ENCODE data around the gene RTL10. TPM values are rescaled to one million over a fixed set of nuclear protein-coding genes. Genes with fewer than 3 reads are reported as not detected.

Gene RTL10
- polyA plus RNA-seq, 1 experiment = 9.5 TPM

GRCh38 chr22:19823191-19823901, 31.3 kb downstream of the RTL10 start:
- TF ChIP-seq CTCF (IDR thresholded peaks at IDR 0.05; ENCODE audit: low read depth, low read length) = no peak
- ChIA-PET POLR2A (no interaction called here), CTCF (no interaction called here)

DNA sequence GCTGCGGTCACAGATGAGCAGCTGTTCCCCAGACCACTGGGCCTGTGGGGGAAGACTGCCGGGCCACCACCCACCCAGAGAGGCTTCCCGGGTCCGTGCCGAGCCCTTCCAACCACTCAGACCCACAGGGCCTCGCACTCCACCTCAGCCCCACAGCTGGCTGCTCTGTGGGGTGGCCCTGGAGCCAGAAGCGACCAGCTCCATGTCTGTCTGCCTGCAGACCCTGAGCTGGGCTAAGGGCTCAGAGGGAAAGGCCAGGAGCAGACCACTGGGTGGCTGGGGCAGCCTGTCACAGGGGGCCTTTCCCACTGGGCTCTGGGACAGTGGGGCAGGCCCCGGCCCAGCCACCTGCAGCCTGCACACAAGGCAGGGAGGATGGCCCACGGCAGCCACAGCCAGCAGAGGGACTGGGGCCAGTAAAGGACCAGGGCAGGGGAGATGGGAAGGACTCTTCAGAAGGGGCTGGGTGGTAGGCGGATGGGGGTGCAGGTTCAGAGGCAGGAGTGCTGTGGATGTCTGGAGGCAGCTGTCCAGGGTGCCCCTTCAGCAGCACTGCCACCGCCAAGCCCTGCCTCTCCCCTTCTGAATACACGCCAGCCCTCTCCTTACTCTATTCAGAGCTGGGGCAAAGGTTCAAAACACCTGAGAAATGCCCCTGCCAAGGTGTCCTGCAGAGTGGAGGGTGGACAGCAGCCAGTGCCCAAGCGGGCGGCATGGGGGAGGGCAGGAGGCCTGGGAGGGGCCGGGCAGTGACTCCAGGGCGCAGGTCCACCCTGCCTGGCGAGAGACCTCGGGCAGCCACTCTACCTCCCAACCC, 32.2 kb downstream of the RTL10 start:
- no peaks in the 10 kb centered on the region for H3K27me3 ChIP-seq (ENCODE audit: control insufficient read depth, insufficient read depth, low read length)
- POLR2A ChIA-PET = no interaction called here
- CTCF ChIA-PET = no interaction called here
- no peak for TF ChIP-seq CTCF (IDR thresholded peaks at IDR 0.05; ENCODE audit: low read depth, low read length)
- no peak overlapping the region for H3K4me3 ChIP-seq (ENCODE audit: low read depth, low read length)
- no peaks in the 10 kb centered on the region; the same call in 1 of the 2 replicates for H3K9me3 ChIP-seq (ENCODE audit: control insufficient read depth, insufficient read depth, low read length)
- no peak for DNase-seq (ENCODE audit: low read depth, low spot score)
- H3K27ac ChIP-seq (ENCODE audit: low read depth, low read length) = no peak overlapping the region

More at GRCh38 chr22:19823191-19823901, 31.3 kb downstream of the RTL10 start:
- no peaks in the 10 kb centered on the region for H3K27me3 ChIP-seq (ENCODE audit: control insufficient read depth, insufficient read depth, low read length)
- no peak overlapping the region for H3K4me3 ChIP-seq (ENCODE audit: low read depth, low read length)
- no peak overlapping the region for H3K27ac ChIP-seq (ENCODE audit: low read depth, low read length)
- DNase-seq (ENCODE audit: low read depth, low spot score) = no peak
- H3K9me3 ChIP-seq (ENCODE audit: control insufficient read depth, insufficient read depth, low read length) = no peaks in the 10 kb centered on the region; the same call in 1 of the 2 replicates

- no peak for DNase-seq (ENCODE audit: low read depth, low spot score)
- no peak overlapping the region for H3K4me3 ChIP-seq (ENCODE audit: low read depth, low read length)
Observed at GRCh38 chr22:19821523-19822300, 33.0 kb downstream of the RTL10 start.

DNA sequence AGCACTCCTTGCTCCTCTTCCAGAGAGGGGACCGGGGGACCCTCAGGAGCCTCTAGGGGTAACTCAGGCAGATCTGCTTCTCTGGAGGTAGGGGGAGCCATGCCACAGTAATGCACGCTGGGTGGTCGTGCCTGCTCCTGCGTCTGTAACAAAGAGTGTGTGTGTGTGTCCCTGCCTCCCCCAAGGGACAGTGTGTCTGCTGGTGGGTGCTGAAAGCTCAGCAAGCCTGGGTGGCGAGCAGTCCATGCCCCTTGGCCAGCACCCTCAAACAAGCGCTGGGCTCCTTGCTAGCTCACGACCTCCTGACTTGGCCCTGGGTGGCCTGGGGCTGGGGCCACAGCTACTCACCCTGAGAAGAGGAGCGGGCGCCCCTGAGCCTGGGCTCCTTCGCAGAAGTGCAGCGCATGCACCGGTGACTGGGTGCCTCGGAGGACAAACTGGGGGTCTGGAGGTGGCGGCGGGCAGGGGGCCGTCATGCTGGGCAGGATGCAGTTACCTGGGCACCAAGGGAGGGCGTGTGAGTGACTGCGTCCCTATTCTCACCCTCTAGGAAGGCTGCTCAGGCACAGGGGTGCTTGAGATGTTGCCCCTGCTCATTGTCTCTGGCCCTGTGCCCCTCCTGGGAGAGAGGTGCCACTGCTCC, 33.7 kb downstream of the RTL10 start:
- no peaks in the 10 kb centered on the region; the same call in 1 of the 2 replicates for H3K9me3 ChIP-seq (ENCODE audit: control insufficient read depth, insufficient read depth, low read length)
- H3K27me3 ChIP-seq (ENCODE audit: control insufficient read depth, insufficient read depth, low read length) = no peaks in the 10 kb centered on the region
- H3K4me3 ChIP-seq (ENCODE audit: low read depth, low read length) = no peak overlapping the region
- ChIA-PET CTCF (interaction anchor here (0.7 kb wide), 1 partner anchor 69 kb away, joined by 3 read pairs; no protein-coding TSS in a partner anchor), POLR2A (no interaction called here)
- H3K27ac ChIP-seq (ENCODE audit: low read depth, low read length) = no peak overlapping the region
- DNase-seq (ENCODE audit: low read depth, low spot score) = no peak
- TF ChIP-seq CTCF (IDR thresholded peaks at IDR 0.05; ENCODE audit: low read depth, low read length) = no peak

More at GRCh38 chr22:19821523-19822300, 33.0 kb downstream of the RTL10 start:
- Histone ChIP-seq H3K9me3 (ENCODE audit: control insufficient read depth, insufficient read depth, low read length) (no peaks in the 10 kb centered on the region; the same call in 1 of the 2 replicates), H3K27ac (ENCODE audit: low read depth, low read length) (no peak overlapping the region), H3K27me3 (ENCODE audit: control insufficient read depth, insufficient read depth, low read length) (no peaks in the 10 kb centered on the region)
- TF ChIP-seq CTCF (IDR thresholded peaks at IDR 0.05; ENCODE audit: low read depth, low read length) = no peak
- ChIA-PET CTCF (no interaction called here), POLR2A (no interaction called here)
